ENCODE measurements around the gene TCF12.
A peak's percentile ranks its signal among the peaks of the same experiment; 100 is the strongest.

The TCF12 gene

GRCh38 chr15:57255751-57256341, 337.4 kb downstream of the TCF12 start:
- DNase-seq (ENCODE audit: low spot score) = no peak

GRCh38 chr15:57256939-57257338, 338.5 kb downstream of the TCF12 start:
- no peak for DNase-seq (ENCODE audit: low spot score)

GRCh38 chr15:57259568-57260040, 341.2 kb downstream of the TCF12 start:
- no peak for DNase-seq (ENCODE audit: low spot score)

GRCh38 chr15:57263520-57263919, 345.1 kb downstream of the TCF12 start:
- DNase-seq (ENCODE audit: low spot score) = no peak

- no peak for DNase-seq (ENCODE audit: low spot score)
Measured at GRCh38 chr15:57272771-57273357, 354.4 kb downstream of the TCF12 start.

GRCh38 chr15:57273402-57273801, 355.0 kb downstream of the TCF12 start:
- DNase-seq (ENCODE audit: low spot score) = no peak

GRCh38 chr15:57278439-57278838, 360.0 kb downstream of the TCF12 start:
- no peak for DNase-seq (ENCODE audit: low spot score)

- DNase-seq (ENCODE audit: low spot score) = no peak
Measured at GRCh38 chr15:57280464-57280863, 362.0 kb downstream of the TCF12 start.

GRCh38 chr15:57281321-57281720, 362.9 kb downstream of the TCF12 start:
- DNase-seq (ENCODE audit: low spot score) = no peak

- no peak for DNase-seq (ENCODE audit: low spot score)
Measured at GRCh38 chr15:57282686-57283085, 364.2 kb downstream of the TCF12 start.

- no peak for DNase-seq (ENCODE audit: low spot score)
Measured at GRCh38 chr15:57283774-57284503, 365.5 kb downstream of the TCF12 start.

- DNase-seq (ENCODE audit: low spot score) = no peak
Measured at GRCh38 chr15:57284535-57284934, 366.1 kb downstream of the TCF12 start.

- no peak for DNase-seq (ENCODE audit: low spot score)
Measured at GRCh38 chr15:57285386-57285785, 366.9 kb downstream of the TCF12 start.

GRCh38 chr15:57286446-57287122, 368.1 kb downstream of the TCF12 start:
- no peak for DNase-seq (ENCODE audit: low spot score)

GRCh38 chr15:57287123-57287521, 368.7 kb downstream of the TCF12 start:
- no peak for DNase-seq (ENCODE audit: low spot score)

- no peak for DNase-seq (ENCODE audit: low spot score)
Measured at GRCh38 chr15:57288926-57289580, 370.6 kb downstream of the TCF12 start.

GRCh38 chr15:57290187-57290586, 371.7 kb downstream of the TCF12 start:
- DNase-seq (ENCODE audit: low spot score) = no peak

GRCh38 chr15:57290826-57291225, 372.4 kb downstream of the TCF12 start:
- DNase-seq (ENCODE audit: low spot score) = no peak

GRCh38 chr15:57296473-57297162, 378.2 kb downstream of the TCF12 start:
- DNase-seq (ENCODE audit: low spot score) = no peak

GRCh38 chr15:57297163-57297593, 378.7 kb downstream of the TCF12 start:
- DNase-seq (ENCODE audit: low spot score) = no peak

- DNase-seq (ENCODE audit: low spot score) = no peak
Measured at GRCh38 chr15:57297630-57298029, 379.2 kb downstream of the TCF12 start.

GRCh38 chr15:57298204-57298603, 379.8 kb downstream of the TCF12 start:
- DNase-seq (ENCODE audit: low spot score) = peak; percentile 59
